Osteoblast (primary cell): ENCODE results near the gene KASH5. TPM values are rescaled to one million over a fixed set of nuclear protein-coding genes. Genes with fewer than 3 reads are reported as not detected.

Experiments used
- DNase-seq: peaks from one replicate; pipeline ENCODE4 v3.0.0; 2011; ENCODE audit warnings: low spot score, mixed read lengths; ENCODE audit not compliant: insufficient read length; ENCODE audit errors: missing footprints
- H2AFZ ChIP-seq: 2 replicates; pipeline ENCODE4 v1.6.0; 2011; ENCODE audit warnings: mild to moderate bottlenecking, low read length
- H3K27ac ChIP-seq: 2 replicates; pipeline ENCODE4 v1.5.1; 2011; ENCODE audit warnings: mild to moderate bottlenecking, low read depth, low read length, moderate library complexity
- H3K27me3 ChIP-seq: 2 replicates; pipeline ENCODE4 v1.6.0; 2012; ENCODE audit warnings: mild to moderate bottlenecking, control low read depth, inconsistent platforms, low read length, moderate library complexity; ENCODE audit not compliant: insufficient read depth
- H3K36me3 ChIP-seq: 2 replicates; pipeline ENCODE4 v1.5.1; 2011; ENCODE audit warnings: mild to moderate bottlenecking, low read length, control low read depth, moderate library complexity; ENCODE audit not compliant: insufficient read depth
- H3K4me1 ChIP-seq: 2 replicates; pipeline ENCODE4 v1.5.1; 2011; ENCODE audit warnings: mild to moderate bottlenecking, low read length, control low read depth, moderate library complexity; ENCODE audit not compliant: insufficient read depth
- H3K4me2 ChIP-seq: 2 replicates; pipeline ENCODE4 v1.6.0; 2011; ENCODE audit warnings: mild to moderate bottlenecking, low read length; ENCODE audit not compliant: insufficient read depth
- H3K4me3 ChIP-seq: fragments of 200-600 bp; sonication (generic); 3 replicates; pipeline ENCODE4 v1.5.1; 2012; ENCODE audit warnings: mild to moderate bottlenecking, low read length, inconsistent platforms; ENCODE audit not compliant: insufficient read depth
- H3K79me2 ChIP-seq: 2 replicates; pipeline ENCODE4 v1.6.0; 2012; ENCODE audit warnings: mild to moderate bottlenecking, low read length, control low read depth, inconsistent platforms; ENCODE audit not compliant: insufficient read depth
- H3K9me3 ChIP-seq: 2 replicates; pipeline ENCODE4 v1.5.1; 2011; ENCODE audit warnings: low read depth, low read length, control low read depth
- H4K20me1 ChIP-seq: 2 replicates; pipeline ENCODE4 v1.6.0; 2012; ENCODE audit warnings: mild to moderate bottlenecking, low read length, control low read depth; ENCODE audit not compliant: insufficient read depth
- total RNA-seq: library from RNA; depleted of rRNA; stranded (reverse); fragments of >200 nt; gene quantifications from 2 replicates; pipeline ENCODE4 v1.2.3, GENCODE V29; 2012
- TF ChIP-seq, protein P1 (sequence below): IDR thresholded peaks from 2 replicates; pipeline ENCODE4 v1.5.1; 2011; ENCODE audit warnings: mild to moderate bottlenecking, low read depth, low read length, moderate library complexity; ENCODE audit errors: extremely low read depth

Gene KASH5
- total RNA-seq, 1 donor: not detected

DNA sequence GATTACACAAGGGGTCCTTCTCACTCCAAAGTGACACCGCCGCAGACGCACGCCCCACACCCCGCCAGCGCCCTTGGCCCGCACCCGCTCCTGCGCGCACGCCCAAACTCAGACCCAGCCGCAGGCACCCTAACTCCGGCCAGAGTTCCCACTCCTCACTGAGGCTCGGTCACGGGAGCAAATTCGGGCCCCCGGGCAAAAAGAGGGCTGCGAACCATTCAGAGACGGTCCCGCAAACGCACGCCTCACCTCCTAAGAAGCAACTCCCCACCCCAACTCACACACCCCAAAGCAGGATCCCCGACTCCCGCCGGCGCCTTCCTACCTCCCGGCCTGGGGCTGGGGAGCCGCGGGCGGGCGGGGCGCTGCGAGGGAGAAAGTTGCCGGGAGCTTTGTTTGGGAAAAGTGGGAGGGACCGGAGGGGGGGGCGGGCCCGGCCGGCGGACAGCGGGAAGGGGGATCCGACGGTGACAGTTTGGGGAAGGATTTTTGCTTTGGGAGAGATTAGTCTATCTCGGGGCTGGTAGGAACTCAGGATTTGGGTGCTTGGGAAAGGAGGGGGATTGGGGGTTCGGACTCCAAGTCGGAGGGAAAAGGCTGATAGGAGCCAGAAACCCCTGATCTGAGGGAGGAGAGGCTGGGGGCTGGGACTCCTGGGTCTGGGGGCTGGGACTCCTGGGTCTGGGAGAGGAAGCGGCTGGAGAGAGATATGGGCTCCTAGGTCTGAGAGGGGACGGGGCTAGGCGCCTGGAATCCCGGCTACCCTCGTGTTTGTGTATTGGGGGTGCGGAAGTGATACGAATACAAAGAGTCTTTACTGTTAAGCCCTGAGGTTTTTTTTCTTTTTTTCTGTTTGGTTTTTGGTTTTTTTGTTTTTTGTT lies 25.8 kb upstream of the KASH5 start, which contains the start of gene TEAD2:
TSS of gene TEAD2 (minus strand) at position 369 of the 881 bp plus-strand sequence. CDS start 2,341 bp downstream, outside the sequence.
- Histone ChIP-seq H3K4me3 (peak within 1 kb of the TSS; percentile 82), H3K27me3 (no peaks in the 10 kb centered on the region), H3K27ac (peak within 1 kb of the TSS; percentile 62), H3K36me3 (peaks cover 7% of the 10 kb centered on the region), H3K4me1 (peaks cover 12% of the 10 kb centered on the region), H4K20me1 (no peaks in the 10 kb centered on the region), H2AFZ (peak within 1 kb of the TSS; percentile 94), H3K9me3 (no peaks in the 10 kb centered on the region), H3K79me2 (peaks cover 6% of the 10 kb centered on the region), H3K4me2 (peak within 1 kb of the TSS; percentile 95)
- TF ChIP-seq, protein P1, sequence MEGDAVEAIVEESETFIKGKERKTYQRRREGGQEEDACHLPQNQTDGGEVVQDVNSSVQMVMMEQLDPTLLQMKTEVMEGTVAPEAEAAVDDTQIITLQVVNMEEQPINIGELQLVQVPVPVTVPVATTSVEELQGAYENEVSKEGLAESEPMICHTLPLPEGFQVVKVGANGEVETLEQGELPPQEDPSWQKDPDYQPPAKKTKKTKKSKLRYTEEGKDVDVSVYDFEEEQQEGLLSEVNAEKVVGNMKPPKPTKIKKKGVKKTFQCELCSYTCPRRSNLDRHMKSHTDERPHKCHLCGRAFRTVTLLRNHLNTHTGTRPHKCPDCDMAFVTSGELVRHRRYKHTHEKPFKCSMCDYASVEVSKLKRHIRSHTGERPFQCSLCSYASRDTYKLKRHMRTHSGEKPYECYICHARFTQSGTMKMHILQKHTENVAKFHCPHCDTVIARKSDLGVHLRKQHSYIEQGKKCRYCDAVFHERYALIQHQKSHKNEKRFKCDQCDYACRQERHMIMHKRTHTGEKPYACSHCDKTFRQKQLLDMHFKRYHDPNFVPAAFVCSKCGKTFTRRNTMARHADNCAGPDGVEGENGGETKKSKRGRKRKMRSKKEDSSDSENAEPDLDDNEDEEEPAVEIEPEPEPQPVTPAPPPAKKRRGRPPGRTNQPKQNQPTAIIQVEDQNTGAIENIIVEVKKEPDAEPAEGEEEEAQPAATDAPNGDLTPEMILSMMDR: no peak
- DNase-seq: peak; percentile 97

DNA sequence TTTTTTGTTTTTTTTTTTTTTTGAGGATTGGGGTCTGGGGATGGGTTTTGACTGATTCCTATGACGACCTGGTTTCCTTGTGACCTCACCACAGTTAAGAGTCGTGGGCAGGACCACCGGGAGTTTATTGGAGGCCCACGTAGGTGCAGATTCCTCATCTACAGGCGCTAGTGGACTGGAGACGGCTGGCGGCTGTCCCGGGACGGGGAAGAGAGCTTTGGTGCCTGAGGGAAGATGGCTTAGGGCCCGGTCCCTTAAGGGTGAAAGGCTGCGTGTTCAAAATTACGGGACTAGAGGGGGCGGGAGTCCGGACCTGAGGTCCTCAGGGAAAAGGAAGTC lies 25.2 kb upstream of the KASH5 start:
- Histone ChIP-seq H4K20me1 (no peaks in the 10 kb centered on the region), H3K9me3 (no peaks in the 10 kb centered on the region), H3K27me3 (no peaks in the 10 kb centered on the region), H3K36me3 (peaks cover 4% of the 10 kb centered on the region), H3K4me1 (peaks cover 12% of the 10 kb centered on the region), H2AFZ (peak overlapping the region; percentile 94), H3K79me2 (peaks cover 6% of the 10 kb centered on the region), H3K27ac (peak overlapping the region; percentile 62), H3K4me2 (peak overlapping the region; percentile 95), H3K4me3 (peak overlapping the region; percentile 82)
- DNase-seq: peak; percentile 84
- TF ChIP-seq, protein P1: no peak

DNA sequence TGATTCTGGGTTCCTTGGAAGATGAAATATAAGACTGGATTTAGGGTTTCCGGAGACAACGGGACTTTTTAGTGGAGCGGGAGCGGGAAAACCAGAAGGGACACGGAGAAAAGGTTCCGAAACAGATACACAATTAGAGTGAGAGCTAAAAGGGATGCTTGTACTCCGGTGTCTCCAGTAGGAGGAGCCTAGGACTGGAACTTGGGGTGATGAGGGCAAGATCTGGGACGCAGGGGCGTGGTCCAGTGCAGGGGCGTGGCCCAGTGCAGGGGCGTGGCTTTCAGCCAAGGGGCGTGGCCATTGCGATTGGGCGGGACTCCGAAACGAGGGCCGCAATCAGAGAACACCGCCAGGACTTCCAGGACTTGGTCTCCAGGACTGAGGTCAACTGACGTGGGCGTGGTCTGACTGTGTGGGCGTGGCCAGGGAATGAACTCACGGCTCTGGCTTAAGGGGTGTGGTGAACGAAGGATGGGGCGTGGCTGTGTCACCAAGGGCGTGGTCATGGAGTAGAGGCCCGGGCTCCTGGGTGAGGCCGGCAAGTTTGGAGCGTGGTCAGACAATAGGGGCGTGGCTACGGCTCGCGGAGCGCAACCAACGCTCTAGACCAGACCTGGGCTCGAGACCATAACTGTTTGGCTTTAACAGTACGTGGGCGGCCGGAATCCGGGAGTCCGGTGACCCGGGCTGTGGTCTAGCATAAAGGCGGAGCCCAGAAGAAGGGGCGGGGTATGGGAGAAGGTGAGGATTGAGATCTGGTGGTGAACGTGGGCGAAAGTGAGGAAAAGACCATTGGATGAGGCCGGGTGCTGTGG lies 24.6 kb upstream of the KASH5 start, which contains the start of gene DKKL1:
TSS of gene DKKL1 (plus strand) at position 610 of the 815 bp plus-strand sequence. CDS start at position 732, 122 bp downstream.
- peak; percentile 98 for DNase-seq
- Histone ChIP-seq H3K4me3 (peak within 1 kb of the TSS; percentile 82), H3K27me3 (no peaks in the 10 kb centered on the region), H3K4me1 (peaks cover 12% of the 10 kb centered on the region), H3K36me3 (no peaks in the 10 kb centered on the region), H3K9me3 (no peaks in the 10 kb centered on the region), H4K20me1 (no peaks in the 10 kb centered on the region), H3K27ac (peak within 1 kb of the TSS; percentile 62), H3K79me2 (peaks cover 6% of the 10 kb centered on the region), H2AFZ (peak within 1 kb of the TSS; percentile 94), H3K4me2 (peak within 1 kb of the TSS; percentile 95)
- TF ChIP-seq, protein P1: peak; percentile 16
